ENCODE results near the gene UIMC1.

UIMC1 gene

GRCh38 chr5:176894298-176894697, 112.3 kb downstream of the UIMC1 start:
- H3K36me3 ChIP-seq (ENCODE audit: control insufficient read depth, insufficient read depth, low read length) = no peaks in the 10 kb centered on the region
- DNase-seq (ENCODE audit: extremely low read depth, insufficient read length) = no peak
- TF ChIP-seq CTCF (IDR thresholded peaks at IDR 0.05; ENCODE audit: insufficient read depth, low read length, poor library complexity, severe bottlenecking) = no peak
- H3K4me3 ChIP-seq (replicated peaks; ENCODE audit: low read depth, low read length) = no peak overlapping the region
- no peaks in the 10 kb centered on the region; the same call in 1 of the 2 replicates for H3K27me3 ChIP-seq (replicated peaks; ENCODE audit: control insufficient read depth, insufficient read depth, low read length)

- no peaks in the 10 kb centered on the region for H3K36me3 ChIP-seq (ENCODE audit: control insufficient read depth, insufficient read depth, low read length)
- no peak for DNase-seq (ENCODE audit: extremely low read depth, insufficient read length)
- no peak for TF ChIP-seq CTCF (IDR thresholded peaks at IDR 0.05; ENCODE audit: insufficient read depth, low read length, poor library complexity, severe bottlenecking)
- no peak overlapping the region for H3K4me3 ChIP-seq (replicated peaks; ENCODE audit: low read depth, low read length)
- H3K27me3 ChIP-seq (replicated peaks; ENCODE audit: control insufficient read depth, insufficient read depth, low read length) = no peaks in the 10 kb centered on the region; the same call in 1 of the 2 replicates
These were observed 113.9 kb downstream of the UIMC1 start for GRCh38 chr5:176892663-176893062.

GRCh38 chr5:176891331-176891958, 115.1 kb downstream of the UIMC1 start:
- no peak for DNase-seq (ENCODE audit: extremely low read depth, insufficient read length)
- H3K4me3 ChIP-seq (replicated peaks; ENCODE audit: low read depth, low read length) = no peak overlapping the region
- no peak for TF ChIP-seq CTCF (IDR thresholded peaks at IDR 0.05; ENCODE audit: insufficient read depth, low read length, poor library complexity, severe bottlenecking)
- H3K36me3 ChIP-seq (ENCODE audit: control insufficient read depth, insufficient read depth, low read length) = no peaks in the 10 kb centered on the region
- no peaks in the 10 kb centered on the region; the same call in 1 of the 2 replicates for H3K27me3 ChIP-seq (replicated peaks; ENCODE audit: control insufficient read depth, insufficient read depth, low read length)

DNA sequence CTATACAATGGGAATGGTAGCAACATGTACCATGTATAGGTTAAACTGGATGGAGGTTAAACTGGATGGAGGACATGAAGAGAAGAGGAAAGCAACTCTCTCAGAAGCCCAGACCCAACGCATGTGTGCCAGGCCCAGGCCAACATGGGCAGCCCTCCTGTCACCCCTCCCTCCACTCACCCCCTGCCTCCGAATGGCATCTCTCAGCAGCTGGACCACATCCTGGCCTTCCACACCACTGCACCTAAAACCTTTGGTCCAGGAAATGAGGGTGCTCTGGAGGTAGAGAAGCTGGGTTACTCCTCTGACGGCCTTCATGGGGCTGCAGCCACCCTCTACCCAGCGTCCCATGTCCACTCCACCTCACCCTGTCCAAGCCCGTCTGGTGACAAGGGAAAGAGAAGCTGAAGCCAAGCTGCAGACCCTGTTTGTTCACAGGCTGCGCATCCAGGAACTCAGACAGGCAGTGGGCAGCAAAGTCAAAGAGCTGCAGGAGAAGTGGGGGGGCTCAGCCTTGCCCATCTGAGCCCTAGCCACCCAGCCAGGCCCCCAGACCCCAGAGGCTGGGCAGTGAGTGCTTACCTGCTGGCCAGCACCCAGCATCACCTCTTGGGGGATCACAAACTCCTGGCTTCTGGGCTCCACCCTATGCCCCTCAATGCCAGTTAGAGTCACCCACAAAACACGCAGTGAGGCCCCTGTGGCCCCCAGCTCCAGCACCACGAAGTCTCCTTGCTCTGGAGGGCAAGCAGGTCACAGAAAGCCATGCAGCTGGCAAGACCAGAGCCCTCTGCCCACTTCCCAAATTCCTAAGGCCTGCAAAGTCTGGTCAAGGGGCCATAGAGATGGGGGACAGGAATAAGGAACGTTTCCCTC, 115.9 kb downstream of the UIMC1 start:
- no peak overlapping the region for H3K4me3 ChIP-seq (replicated peaks; ENCODE audit: low read depth, low read length)
- no peak for DNase-seq (ENCODE audit: extremely low read depth, insufficient read length)
- no peak for TF ChIP-seq CTCF (IDR thresholded peaks at IDR 0.05; ENCODE audit: insufficient read depth, low read length, poor library complexity, severe bottlenecking)
- no peaks in the 10 kb centered on the region; the same call in 1 of the 2 replicates for H3K27me3 ChIP-seq (replicated peaks; ENCODE audit: control insufficient read depth, insufficient read depth, low read length)
- no peaks in the 10 kb centered on the region for H3K36me3 ChIP-seq (ENCODE audit: control insufficient read depth, insufficient read depth, low read length)

DNA sequence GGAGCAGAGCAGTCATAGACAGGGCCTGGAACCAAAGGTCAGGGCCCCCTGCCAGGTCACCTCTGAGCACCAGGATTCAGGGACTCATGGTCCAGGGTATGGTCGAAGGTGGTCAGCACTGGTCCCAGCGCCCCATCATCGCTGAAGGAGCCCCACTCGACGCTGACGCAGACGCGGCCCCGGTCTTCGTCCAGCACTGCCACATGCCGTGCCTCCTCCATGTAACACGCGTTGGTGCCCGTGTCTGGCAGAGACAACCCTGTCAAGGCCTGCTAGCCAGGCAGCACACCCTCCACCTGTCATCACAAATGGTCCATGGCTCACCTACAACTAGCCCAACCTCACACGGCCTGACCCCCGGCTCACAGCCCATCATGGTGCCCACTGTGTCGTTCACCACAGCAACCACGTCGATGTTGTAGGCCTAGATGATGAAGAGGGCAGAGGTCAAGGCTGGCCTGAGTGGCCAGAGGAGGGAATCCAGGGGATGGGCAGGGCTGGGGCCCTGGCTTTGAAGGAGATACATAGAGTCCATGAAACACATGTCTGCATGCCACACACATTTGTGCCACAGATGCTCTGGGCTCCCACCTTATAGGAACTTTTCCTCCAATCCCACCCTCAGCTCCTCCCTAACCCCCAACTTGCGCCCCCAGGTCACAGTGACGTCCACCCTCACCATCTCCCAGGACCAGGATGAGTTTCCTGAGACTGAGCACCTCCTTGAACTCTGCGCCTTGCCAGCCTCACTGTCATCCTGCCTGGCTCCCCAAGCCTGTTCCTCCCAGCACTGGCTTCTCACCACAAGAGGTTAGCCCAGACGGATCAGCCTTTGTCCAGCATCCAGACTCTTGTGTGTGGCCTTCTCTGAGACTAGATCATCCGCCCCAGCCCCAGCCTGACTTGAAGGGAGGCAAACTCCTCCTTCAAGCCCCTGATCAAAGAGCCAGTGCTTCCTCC, 117.0 kb downstream of the UIMC1 start:
- no peaks in the 10 kb centered on the region; the same call in 1 of the 2 replicates for H3K27me3 ChIP-seq (replicated peaks; ENCODE audit: control insufficient read depth, insufficient read depth, low read length)
- no peak for TF ChIP-seq CTCF (IDR thresholded peaks at IDR 0.05; ENCODE audit: insufficient read depth, low read length, poor library complexity, severe bottlenecking)
- no peak for DNase-seq (ENCODE audit: extremely low read depth, insufficient read length)
- no peaks in the 10 kb centered on the region for H3K36me3 ChIP-seq (ENCODE audit: control insufficient read depth, insufficient read depth, low read length)
- H3K4me3 ChIP-seq (replicated peaks; ENCODE audit: low read depth, low read length) = no peak overlapping the region
